Measurements from ENCODE around the gene LAMA5.

DNA sequence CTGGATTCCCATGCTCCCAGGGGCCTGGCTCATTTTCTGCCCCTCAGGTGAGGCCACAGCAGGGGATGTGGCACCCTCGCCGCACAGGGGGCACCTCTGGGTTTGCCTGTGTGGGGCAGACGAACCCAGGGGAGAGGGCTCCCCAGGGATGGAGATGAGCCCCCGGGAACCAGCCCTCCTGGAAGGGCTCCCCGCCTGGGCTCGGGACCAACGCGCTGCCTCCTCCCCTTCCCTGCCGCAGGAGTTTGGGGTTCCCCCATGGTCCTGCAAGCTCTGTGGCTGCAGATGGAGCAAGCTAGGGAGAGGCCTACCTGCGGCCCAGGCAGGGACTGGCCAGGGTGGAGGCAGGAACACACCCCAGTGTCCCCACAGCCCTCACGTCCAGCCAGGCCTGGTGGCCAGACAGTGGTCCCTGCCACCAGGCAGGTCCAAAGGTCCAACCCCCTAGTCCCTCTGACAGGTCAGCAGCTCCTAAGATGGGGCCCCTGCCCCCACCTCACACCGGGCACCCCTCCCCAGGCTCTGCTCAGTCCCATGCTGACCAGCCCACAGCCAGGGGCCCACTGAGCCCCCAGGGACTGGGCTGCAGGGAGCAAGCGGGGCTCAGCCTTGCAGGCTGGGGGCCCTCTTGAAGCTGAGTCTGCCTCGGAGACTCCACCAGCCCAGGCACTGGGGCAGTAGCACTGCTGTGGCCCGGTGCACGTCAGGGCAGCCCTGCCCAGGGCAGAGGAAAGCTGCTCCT is 13.7 kb downstream of the LAMA5 start:
- TF ChIP-seq POLR2A (IDR thresholded peaks at IDR 0.05) = no peak
- TF ChIP-seq, protein P1, sequence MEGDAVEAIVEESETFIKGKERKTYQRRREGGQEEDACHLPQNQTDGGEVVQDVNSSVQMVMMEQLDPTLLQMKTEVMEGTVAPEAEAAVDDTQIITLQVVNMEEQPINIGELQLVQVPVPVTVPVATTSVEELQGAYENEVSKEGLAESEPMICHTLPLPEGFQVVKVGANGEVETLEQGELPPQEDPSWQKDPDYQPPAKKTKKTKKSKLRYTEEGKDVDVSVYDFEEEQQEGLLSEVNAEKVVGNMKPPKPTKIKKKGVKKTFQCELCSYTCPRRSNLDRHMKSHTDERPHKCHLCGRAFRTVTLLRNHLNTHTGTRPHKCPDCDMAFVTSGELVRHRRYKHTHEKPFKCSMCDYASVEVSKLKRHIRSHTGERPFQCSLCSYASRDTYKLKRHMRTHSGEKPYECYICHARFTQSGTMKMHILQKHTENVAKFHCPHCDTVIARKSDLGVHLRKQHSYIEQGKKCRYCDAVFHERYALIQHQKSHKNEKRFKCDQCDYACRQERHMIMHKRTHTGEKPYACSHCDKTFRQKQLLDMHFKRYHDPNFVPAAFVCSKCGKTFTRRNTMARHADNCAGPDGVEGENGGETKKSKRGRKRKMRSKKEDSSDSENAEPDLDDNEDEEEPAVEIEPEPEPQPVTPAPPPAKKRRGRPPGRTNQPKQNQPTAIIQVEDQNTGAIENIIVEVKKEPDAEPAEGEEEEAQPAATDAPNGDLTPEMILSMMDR (IDR thresholded peaks at IDR 0.05) = no peak

All from lower leg skin (tissue), 3 donors.